Myocyte (in vitro differentiated cells): ENCODE data around the gene ELF3. TPM values are rescaled to one million over a fixed set of nuclear protein-coding genes. Genes with fewer than 3 reads are reported as not detected.
A peak's percentile ranks its signal among the peaks of the same experiment; 100 is the strongest.
"Not testable (repeated sequence)": the region's sequence is repeated elsewhere in the genome, so short reads cannot be mapped to it uniquely, and the experiment has no call there.

ENCODE experiments used
- DNase-seq: peaks from one replicate; pipeline ENCODE4 v3.0.0-alpha.2; 2012; ENCODE audit warnings: low read depth
- total RNA-seq: library from RNA; depleted of rRNA; stranded (reverse); fragments of >200 nt; gene quantifications from 2 replicates; pipeline ENCODE4 v1.2.3, GENCODE V29; 2014

The ELF3 gene
- total RNA-seq, 1 donor from 2014 or later: not detected

GRCh38 chr1:202034149-202034682, 23.8 kb downstream of the ELF3 start:
- no peak for DNase-seq

- peak; percentile 96 for DNase-seq
Observed at GRCh38 chr1:202034683-202035462, 24.5 kb downstream of the ELF3 start.

- DNase-seq: no peak
Observed at GRCh38 chr1:202036595-202037387, 26.4 kb downstream of the ELF3 start.

- no peak for DNase-seq
Observed at GRCh38 chr1:202037706-202038296, 27.4 kb downstream of the ELF3 start.

- no peak for DNase-seq
Observed at GRCh38 chr1:202038688-202039346, 28.4 kb downstream of the ELF3 start.

GRCh38 chr1:202045705-202046104, 35.3 kb downstream of the ELF3 start:
- DNase-seq: no peak

- DNase-seq: no peak
Observed at GRCh38 chr1:202046227-202046626, 35.8 kb downstream of the ELF3 start.

- DNase-seq: no peak
Observed at GRCh38 chr1:202046748-202047708, 36.6 kb downstream of the ELF3 start.

- DNase-seq: no peak
Observed at GRCh38 chr1:202047977-202048376, 37.6 kb downstream of the ELF3 start.

GRCh38 chr1:202049129-202049528, 38.7 kb downstream of the ELF3 start:
- DNase-seq: no peak

- DNase-seq: no peak
Observed at GRCh38 chr1:202054094-202054493, 43.7 kb downstream of the ELF3 start.

GRCh38 chr1:202054673-202055072, 44.3 kb downstream of the ELF3 start:
- not testable (repeated sequence) for DNase-seq

GRCh38 chr1:202056644-202057334, 46.4 kb downstream of the ELF3 start:
- DNase-seq: peak; percentile 35

- DNase-seq: not testable (repeated sequence)
Observed at GRCh38 chr1:202057335-202057704, 46.9 kb downstream of the ELF3 start.

GRCh38 chr1:202058001-202058908, 47.9 kb downstream of the ELF3 start:
- DNase-seq: no peak

- DNase-seq: no peak
Observed at GRCh38 chr1:202061055-202061454, 50.7 kb downstream of the ELF3 start.

GRCh38 chr1:202061787-202062186, 51.4 kb downstream of the ELF3 start:
- DNase-seq: not testable (repeated sequence)

- DNase-seq: not testable (repeated sequence)
Observed at GRCh38 chr1:202062636-202063035, 52.2 kb downstream of the ELF3 start.
